GM19438 (cell line): ENCODE results near the gene FOLR3.
"Not testable (repeated sequence)": the region's sequence is repeated elsewhere in the genome, so short reads cannot be mapped to it uniquely, and the experiment has no call there.

ENCODE experiments used
- ATAC-seq: cut with Tn5 transposase; IDR thresholded peaks from one replicate; pipeline ENCODE4 v1.9.1; 2021; ENCODE audit warnings: low read depth; ENCODE audit not compliant: unreplicated experiment

The FOLR3 gene

DNA sequence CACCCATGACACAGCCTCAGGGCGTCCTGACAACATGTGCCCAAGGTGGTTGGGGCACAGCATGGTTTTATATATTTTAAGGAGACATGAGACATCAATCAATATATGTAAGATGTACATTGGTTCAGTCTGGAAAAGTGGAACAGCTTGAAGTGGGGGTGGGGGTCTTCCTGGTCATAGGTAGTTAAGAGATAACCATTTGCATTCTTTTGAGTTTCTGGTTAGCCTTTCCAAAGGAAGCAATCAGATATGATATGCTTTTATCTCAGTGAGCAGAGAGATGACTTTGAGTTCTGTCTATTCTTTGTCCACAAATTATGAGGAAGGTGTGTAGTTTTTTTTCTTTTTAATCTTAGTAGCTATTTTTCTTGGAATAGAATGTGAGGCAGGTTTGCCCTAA is 12.9 kb upstream of the FOLR3 start:
- ATAC-seq, result no peak

DNA sequence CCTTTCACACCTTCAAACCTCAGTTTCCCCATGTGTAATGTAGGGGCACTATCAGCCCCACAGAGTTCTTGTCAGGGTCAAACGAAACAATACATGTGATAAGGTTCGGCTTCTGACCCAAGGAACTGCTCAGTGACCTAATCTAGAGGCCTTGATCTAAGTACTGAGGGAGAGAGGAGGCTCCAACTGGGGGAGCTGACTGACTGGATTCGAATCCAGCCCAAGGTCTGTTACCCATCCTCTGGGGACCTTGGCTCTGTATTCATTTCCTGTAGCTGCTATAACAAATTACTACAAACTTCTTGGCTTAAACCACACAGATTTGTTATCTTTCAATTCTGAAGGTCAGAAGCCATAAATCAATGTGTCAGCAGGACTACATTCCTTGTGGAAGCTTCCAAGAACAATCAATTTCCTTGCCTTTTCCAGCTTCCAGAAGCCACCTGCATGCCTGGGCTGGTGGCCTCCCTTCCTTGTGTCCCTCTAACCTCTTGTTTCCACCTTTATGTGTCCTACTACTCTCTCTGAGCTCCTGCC is 12.3 kb upstream of the FOLR3 start:
- no peak for ATAC-seq

DNA sequence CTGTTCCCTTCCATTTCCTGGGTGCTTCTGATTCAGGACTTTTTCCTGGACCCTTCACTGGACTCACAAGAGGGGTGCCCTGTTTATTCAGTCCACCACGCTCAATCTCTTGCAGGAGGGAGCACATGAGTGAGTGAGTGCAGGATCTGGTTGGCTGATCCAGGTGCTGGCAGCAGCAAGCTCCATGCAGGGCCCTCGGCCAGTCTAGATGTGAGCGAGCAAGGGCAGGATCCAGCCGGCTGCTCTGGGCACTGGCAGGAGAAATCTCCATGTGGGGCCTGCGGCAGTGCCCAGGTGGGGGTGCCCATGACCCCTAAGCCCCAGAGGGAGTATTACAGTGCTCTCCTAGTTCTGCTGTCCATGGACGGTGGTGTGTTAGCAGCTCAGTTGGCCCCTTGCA is 11.5 kb upstream of the FOLR3 start:
- ATAC-seq, result no peak

DNA sequence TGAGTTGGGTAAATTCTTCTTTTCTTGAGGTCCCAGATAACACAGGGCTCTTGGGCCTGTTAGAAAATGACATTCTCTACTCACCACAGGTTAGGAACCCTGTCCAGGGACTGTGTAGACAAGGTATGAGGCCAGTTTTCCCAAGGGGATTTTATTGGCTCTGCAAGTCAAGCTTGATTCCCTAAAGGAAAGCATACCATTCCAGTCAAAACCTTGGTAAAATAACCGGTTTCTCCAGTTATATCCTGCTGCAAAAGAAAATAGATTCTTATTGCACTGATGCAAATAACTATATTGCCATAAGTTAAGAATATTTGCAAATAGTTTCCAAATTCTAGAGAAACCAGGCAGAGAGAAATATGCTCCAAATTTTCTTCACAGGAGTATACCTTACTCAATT is 9.6 kb upstream of the FOLR3 start:
- ATAC-seq, result no peak

DNA sequence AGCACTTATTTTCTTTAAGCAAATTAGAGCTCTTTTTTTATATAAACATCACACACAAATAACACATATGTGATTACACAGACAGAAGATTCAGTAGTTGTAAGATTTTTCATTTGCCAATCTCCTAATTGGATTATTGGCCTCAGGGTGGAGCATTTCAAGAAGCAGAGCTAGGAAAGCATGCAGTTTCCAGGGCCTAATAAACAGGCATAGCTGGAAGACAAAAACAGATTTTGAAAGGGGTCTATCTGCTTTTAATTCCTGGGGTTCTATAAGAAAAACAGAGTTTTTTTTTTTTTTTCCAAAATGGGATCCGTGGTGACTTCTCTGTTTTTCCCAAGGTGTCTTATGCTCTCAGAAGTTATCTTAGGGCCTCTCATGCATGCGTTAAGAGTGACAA is 7.6 kb upstream of the FOLR3 start:
- no peak for ATAC-seq

DNA sequence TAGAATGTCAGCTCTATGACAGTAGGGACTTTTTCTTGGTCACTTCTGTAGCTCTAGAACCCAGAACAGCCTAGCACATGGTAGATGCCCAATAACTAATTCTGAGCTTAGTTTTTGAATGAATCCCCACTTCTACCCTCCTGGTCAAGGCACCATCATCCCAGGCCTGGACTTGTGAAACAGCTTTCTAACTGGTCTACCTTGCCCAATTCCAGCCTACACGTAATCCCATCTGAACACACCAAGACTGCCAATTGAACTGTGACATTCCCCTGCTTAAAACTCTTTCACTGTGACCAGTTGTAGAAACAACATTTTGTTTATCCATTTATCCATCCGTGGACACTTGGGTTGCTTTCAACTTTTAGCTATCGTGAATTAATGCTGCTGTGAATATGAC is 6.1 kb upstream of the FOLR3 start:
- ATAC-seq, result no peak

DNA sequence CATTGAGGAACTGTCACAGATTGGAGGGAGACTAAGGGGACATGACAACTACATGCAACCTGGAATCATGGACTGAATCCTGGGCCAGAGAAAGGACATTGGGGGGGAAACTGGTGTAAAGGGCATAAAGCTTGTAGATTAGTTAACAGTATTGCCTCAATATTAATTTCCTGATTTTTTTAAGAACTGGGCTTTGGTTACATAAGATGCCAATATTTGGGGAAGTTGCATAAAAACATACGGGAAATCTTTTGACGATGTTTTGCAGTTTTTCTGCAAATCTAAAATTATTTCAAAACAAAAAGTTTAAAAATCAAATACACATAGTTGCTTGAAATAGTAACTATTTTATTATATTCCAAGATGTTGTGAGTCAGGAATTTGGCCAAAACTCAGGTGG is 2.9 kb upstream of the FOLR3 start:
- ATAC-seq, result no peak

DNA sequence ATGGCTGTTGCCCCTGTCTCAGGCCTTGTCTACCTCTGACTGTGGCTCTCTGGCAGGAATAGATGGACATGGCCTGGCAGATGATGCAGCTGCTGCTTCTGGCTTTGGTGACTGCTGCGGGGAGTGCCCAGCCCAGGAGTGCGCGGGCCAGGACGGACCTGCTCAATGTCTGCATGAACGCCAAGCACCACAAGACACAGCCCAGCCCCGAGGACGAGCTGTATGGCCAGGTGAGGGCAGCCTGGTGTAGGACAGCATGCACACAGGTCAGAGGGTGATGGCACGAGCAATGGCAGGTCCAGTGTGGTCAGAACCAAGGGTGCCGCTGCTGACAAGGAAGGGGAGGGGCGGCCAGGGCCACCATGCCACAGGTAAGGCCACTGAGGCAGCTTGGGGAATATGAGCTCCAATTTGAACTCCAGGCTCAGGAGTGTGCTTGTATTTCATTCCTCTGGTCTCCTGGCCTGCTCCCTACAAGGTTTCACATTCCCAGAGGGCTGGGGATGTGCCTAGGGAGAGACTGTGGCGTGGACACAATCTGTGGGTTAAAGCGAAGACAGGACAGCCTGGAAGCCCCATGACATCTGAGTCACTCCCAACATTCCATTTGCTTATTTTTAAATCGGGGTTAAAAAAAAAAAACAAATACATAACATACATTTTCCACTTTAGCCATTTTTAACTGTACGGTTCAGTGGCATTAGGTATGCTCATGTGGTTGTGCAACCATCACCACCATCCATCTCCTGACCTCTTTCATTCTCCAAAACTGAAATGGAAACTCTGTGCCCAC is 562 bp downstream of the FOLR3 start:
- ATAC-seq, result no peak

DNA sequence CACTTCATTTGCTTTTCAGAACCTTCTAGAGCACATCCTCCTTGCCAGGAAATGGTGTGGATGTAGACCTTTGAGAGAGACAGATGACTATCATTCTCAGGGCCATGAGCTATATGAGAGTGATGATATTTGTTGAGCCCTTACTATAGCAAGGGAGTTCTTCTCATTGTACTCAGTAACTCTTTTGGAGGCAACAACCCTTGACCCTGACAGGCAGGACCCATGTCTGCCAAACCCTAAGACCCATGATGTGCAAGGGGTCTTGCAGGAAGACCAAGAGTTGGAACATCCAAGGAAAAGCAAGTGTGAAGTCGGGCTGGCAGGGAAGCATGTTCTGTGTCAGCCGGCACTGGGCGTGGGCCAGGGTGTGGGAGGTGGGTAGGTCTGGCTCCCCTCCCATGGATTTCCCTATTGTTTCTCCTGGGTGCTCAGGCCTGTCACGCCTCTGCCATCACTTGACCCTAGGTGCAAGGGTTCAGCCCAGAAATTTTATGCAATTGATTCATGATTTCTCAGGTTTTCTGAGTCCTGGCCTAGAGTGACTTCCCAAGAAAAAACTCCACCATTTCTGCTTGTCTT is 1.2 kb downstream of the FOLR3 start:
- no peak for ATAC-seq

DNA sequence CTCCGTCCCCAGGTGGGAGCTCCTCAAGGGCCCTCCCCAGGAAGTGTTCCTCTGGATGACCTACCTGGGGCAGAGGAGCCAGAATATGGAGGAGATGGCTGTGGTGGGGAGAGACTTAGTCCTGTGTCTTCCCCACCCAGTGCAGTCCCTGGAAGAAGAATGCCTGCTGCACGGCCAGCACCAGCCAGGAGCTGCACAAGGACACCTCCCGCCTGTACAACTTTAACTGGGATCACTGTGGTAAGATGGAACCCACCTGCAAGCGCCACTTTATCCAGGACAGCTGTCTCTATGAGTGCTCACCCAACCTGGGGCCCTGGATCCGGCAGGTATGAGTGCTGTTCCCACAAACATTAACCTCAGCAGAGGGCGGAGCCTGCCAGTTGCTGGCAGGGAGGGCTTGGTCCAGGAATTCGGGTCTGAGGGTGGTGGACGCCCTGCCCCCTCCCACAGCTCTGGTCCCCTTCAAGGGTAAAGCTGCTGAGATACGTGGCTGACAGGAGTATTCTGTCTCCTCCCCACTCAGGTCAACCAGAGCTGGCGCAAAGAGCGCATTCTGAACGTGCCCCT is 3.4 kb downstream of the FOLR3 start:
- no peak for ATAC-seq

DNA sequence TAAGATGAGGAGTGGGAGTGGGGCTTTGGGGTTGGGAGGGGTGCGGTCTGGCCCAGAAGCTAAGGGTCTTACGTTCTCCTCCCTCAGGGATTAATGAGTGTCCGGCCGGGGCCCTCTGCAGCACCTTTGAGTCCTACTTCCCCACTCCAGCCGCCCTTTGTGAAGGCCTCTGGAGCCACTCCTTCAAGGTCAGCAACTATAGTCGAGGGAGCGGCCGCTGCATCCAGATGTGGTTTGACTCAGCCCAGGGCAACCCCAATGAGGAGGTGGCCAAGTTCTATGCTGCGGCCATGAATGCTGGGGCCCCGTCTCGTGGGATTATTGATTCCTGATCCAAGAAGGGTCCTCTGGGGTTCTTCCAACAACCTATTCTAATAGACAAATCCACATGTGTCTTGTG is 4.0 kb downstream of the FOLR3 start:
- ATAC-seq, result no peak

DNA sequence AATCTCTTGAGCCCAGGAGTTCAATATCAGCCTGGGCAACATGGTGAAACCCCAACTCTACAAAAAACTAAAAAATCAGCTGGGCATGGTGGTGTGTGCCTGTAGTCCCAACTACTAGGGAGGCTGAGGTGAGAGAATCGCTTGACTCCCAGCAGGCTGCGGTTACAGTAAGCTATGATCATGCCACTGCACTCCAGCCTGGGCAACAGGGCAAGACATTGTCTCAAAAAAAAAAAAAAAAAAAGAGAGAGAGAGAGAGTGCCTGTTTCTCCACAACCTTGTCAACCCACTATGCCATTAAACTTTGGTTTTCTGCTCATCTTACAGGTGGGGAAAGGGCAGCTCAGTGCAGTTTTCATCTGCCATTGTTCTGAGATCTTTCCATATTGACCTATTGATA is 5.1 kb downstream of the FOLR3 start:
- no peak for ATAC-seq

DNA sequence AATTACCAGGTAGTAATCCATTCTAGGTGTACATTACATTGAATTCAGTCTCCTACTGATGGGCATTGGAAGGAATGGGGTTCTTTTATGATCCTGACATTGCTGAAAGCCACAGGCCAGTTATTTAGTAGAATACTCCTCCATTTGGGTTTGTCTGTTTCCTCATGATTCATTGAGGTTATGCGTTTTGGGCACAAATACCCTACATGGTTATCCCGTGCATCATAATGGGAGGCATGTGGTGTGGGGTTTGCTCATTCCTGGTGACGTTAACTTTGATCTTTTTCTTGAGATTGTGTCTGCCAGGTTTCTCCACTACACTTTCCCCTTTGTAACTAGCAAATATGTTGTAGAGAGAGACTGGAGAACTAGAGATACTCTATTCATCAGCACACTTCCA is 5.5 kb downstream of the FOLR3 start:
- ATAC-seq, result no peak

DNA sequence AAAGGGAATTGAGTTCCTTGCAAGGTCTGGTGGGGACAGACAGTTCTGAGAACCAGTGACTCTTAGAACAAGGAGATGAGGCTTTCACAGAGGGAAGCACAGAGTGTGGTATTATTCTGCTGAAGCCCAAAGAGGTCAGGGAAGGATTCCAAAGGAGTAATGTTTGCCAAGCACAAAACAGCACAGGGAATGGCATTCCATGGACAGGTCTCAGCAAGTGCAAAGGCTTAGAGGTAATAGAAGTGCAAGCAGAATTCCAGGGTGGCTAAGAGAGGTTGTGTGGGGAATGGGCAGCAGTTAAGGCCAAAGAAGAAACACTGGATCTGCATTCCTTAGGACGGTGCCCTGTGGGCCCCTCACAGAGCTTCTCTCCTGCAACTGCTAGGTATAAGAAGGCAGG is 6.6 kb downstream of the FOLR3 start:
- ATAC-seq, result not testable (repeated sequence)

DNA sequence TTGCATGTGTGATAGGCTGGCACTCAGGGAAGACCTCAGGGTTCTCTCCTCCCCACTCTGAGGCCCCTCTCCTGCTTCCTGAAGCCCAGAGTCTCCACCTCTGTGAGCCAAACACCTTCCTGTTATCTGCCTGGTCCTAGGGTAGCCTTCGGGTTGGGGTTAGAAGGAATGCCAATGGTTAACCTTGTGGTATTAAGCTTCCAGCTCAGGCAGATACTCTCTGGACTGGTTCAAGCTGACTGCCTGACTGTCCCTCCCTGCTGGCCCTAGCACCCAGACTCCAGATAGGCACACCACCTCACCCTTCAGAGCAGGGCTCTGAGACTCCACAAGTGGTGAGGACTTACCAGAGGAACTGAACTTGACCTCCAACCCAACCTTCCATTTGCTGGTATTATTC is 7.0 kb downstream of the FOLR3 start:
- ATAC-seq, result not testable (repeated sequence)

DNA sequence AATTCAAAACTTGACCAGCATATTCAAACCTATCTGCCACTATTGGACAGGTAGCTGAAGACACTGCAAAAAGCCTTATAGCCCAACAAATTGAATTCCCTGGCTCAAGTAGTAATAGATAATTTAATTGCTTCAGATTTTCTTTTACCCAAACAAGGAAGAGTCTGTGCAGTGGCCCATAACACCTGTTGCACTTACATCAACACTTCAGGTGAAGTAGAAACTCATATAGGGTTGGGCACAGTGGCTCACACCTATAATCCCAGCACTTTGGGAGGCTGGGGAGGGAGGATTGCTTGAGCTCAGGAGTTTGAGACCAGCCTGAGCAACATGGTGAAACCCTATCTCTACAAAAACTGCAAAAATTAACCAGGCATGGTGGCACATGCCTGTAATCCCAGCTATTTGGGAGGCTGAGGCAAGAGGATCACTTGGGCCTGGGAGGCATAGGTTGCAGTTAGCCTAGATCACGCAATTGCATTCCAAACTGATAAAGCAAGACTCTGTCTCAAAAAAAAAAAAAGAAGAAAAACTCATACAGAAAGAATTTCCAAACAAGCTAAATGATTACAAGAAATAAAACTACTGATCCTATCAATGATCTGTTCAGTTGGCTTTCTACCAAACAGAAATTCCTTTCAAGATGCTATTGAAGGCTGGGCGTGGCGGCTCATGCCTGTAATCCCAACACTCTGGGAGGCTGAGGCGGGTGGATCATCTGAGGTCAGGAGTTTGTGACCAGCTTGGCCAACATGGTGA is 9.5 kb downstream of the FOLR3 start:
- ATAC-seq, result no peak

DNA sequence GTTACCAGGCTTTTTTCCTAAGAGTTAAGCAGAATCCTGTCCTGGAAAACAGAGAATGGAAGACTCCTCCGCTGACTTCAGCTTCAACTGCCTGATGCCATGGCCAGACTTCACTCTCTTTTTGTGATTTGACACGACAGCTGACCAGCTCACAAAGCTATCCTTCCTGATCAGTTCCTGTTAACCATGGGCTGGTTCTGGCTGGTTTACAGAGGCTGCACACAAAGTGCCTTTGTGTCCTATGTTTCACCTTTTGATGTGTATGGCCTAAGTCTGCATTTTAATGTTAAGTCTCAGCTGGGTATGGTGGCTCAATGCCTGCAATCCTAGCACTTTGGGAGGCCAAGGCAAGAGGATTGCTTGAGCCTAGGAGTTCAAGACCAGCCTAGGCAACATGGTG is 11.1 kb downstream of the FOLR3 start:
- no peak for ATAC-seq

DNA sequence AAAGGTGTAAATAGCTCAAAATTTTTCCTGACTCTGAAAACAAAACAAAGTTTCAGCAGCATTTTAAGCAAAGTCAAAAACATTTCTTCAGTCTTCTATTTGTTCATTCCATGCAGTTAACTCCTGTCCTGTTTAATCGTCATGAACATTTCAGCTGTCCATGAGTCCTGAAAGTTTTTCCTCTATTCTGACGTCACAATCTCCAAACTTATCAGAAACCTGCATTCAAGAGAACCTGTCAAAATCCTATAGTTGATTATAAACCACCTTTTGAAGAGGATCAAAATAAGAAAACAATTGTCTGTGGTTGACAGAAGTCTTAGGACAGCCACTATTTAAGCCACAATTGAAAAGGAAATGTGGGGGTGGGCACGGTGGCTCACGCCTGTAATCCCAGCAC is 15.4 kb downstream of the FOLR3 start:
- no peak for ATAC-seq

DNA sequence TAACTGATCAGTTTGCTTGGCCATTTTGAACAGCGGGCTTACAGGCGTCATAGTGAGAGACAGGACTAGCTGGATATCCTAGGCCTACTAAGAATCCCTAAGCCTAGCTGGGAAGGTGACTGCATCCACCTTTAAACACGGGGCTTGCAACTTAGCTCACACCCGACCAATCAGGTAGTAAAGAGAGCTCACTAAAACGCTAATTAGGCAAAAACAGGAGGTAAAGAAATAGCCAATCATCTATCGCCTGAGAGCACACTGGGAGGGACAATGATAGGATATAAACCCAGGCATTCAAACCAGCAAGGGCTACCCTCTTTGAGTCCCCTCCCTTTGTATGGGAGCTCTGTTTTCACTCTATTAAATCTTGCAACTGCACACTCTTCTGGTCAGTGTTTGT is 18.3 kb downstream of the FOLR3 start:
- ATAC-seq, result not testable (repeated sequence)

DNA sequence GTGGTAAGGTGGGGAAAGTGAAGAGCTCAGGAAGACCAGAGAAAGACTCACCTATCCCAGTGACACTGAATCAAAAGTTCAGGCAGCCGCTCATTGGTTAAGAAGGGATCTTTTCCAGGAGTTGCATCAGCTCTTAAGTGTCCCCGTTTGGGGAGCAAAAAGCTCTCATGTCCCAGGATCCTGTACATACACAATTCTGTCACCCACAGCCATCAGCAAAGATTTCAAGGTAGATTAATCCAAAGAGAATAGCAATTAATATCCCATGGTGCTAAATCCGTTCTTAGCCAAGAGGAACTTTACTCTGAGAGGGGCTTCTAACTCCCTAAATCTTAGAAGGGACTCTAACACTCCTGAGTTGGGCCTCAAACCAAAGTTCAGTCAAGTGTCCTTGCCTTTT is 19.3 kb downstream of the FOLR3 start:
- ATAC-seq, result no peak

DNA sequence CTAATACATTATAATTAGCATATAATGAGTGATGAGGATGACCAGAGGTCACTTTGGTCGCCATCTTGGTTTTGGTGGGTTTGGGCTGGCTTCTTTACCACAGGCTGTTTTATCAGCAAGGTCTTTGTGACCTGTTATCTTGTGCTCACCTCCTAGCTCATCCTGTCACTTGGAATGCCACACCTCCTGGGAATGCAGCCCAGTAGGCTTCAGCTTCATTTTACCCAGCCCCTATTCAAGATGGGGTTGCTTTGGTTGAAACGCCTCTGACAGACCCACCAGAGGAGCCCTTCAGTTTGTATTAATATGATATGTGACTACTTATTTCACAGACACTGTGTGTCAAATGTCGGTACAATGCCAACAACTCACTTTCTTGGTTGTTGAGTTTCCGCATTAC is 20.2 kb downstream of the FOLR3 start:
- ATAC-seq, result no peak
